Frontal cortex (tissue), 4 donors: ENCODE measurements around the gene GPR107. TPM values are rescaled to one million over a fixed set of nuclear protein-coding genes. Genes with fewer than 3 reads are reported as not detected.
"Not testable (repeated sequence)": the region's sequence is repeated elsewhere in the genome, so short reads cannot be mapped to it uniquely, and the experiment has no call there.

ENCODE experiments used
- DNase-seq, 2 donors: peaks; one replicate each; pipeline ENCODE4 v3.0.0; 2012; ENCODE audit warnings: low spot score in 2 of 2
- FAIRE-seq: peaks from 2 replicates; lab custom pipeline; 2012; peaks lifted over from hg19 to GRCh38; lab: Jason Lieb, UNC
- total RNA-seq: library from RNA; depleted of rRNA; stranded (reverse); fragments of >200 nt; gene quantifications from one replicate; pipeline ENCODE4 v1.2.3, GENCODE V29; 2014
- donor health status: control.
- donor health status: control.
- donor health status: control.

Gene GPR107
- total RNA-seq: 21.2 TPM

- DNase-seq (peak; percentile 77 to 89), FAIRE-seq (no peak)
Observed at GRCh38 chr9:130053504-130054324, at the start of gene GPR107. GPR107 (plus strand) TSS chr9:130053906; CDS start chr9:130053933, 27 bp downstream.

DNA sequence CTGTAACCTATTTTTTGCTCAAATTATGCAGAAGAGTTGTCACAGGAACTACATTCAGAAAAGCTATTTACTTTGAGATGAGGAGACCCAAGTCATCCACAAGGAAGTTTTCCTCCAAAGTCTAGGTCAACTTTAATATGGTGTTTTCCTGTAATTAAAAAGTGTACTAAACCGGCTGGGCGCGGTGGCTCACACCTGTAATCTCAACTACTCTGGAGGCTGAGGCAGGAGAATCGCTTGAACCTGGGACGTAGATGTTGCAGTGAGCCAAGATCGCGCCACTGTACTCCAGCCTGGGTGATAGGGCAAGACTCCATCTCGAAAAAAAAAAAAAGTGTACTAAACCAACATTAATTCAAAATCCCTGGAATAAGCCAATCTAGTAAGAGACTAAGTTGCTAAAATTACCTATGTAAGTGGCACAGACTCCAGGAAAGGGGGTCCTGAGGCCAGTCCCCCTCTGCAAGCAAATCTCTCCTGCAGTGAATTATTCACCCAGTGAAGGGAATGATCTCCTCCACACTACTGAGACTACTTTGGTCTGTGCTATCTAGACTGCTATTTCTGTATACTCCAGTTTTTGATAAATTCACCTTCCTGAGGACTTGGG, 49.7 kb upstream of the GPR107 start:
- FAIRE-seq (no peak), DNase-seq (no peak)

DNA sequence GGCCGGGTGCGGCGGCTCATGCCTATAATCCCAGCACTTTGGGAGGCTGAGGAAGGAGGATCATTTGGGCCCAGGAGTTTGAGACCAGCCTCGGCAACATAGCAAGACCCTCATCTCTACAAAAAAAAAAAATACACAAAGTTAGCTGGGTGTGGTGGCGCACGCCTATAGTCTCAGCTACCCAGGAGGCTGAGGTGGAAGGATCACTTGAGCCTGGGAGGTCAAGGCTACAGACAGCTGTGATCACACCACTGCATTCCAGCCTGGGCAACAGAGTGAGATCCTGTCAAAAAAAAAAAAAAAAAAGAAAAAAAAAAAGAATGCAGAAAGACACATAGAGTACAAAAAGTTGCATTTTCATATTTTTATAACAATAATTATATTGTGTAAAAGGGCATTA, 46.8 kb upstream of the GPR107 start:
- not testable (repeated sequence) for FAIRE-seq, DNase-seq

GRCh38 chr9:130008538-130008937, 45.2 kb upstream of the GPR107 start:
- FAIRE-seq: no peak

DNA sequence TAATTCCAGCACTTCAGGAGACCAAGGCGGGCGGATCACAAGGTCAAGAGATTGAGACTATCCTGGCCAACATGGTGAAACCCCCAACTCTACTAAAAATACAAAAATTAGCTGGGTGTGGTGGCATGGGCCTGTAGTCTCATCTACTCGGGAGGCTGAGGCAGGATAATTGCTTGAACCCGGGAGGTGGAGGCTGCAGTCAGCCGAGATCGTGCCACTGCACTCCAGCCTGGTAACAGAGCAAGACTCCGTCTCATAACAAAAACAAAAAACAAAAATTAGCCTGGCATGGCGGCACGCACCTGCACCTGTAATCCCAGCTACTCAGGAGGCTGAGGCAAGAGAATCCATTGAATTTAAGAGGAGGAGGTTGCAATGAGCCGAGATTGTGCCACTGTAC, 44.2 kb upstream of the GPR107 start:
- DNase-seq, FAIRE-seq: not testable (repeated sequence)

More at GRCh38 chr9:130008538-130008937, 45.2 kb upstream of the GPR107 start:
- DNase-seq: no peak

DNA sequence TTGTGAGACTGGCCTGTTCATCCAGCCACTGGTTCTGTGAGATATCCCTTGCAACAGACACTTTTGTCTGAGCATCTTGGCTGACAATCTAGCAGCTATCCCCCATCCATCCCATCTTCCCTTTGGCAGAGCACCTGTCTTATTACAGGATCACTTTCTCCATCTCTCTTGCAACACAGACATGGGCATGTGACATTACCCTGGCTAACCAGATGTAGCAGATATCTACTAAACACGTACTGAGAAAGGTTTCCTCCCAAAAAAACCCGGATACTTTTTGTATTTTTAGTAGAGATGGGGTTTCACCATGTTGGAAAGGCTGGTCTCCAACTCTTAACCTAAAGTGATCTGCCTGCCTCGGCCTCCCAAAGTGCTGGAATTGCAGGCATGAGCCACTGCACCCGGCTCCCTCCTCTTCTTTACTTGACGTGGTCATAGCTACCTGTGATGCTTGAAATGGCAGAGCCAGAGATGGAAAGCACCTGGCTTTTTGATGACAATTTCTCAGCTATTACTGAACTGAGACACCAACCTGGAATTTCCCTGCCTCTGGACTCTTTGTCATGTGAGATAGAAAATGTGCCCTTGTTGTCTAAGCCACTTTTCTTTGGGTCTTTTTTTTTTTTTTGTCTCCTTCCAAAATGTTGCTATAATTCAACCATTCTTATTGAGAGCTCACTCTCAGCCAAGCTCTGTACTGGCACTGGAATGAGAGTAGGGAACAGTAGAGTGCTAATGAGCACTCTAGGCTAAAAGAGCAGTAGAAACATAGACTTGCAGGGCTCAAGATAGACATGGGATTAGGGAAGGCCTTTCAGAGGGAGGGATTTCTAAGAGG, 43.3 kb upstream of the GPR107 start:
- FAIRE-seq (no peak), DNase-seq (no peak)

- FAIRE-seq (no peak), DNase-seq (no peak)
Observed at GRCh38 chr9:130013326-130013725, 40.4 kb upstream of the GPR107 start.

GRCh38 chr9:130015353-130016019, 38.2 kb upstream of the GPR107 start:
- DNase-seq: no peak
- no peak for FAIRE-seq

DNA sequence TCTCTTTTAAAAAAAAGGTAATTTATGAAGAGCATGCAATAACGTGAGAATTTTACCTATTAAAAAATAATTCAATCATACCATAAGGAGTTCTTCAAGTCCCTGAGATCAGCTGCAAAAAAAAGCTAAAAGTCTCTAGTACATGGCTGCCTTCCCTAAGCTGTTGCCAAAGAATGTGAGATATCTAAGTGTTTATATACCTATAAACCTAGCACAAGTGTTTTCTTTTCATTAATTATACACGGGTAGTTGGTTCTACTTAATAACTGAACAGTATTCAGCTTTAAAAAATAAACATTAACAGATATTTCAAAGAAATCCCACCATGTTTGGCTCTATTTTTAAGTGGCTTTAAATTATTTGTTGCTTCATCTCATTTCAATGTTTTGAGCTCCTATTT, 36.6 kb upstream of the GPR107 start:
- DNase-seq: no peak
- FAIRE-seq: no peak

DNA sequence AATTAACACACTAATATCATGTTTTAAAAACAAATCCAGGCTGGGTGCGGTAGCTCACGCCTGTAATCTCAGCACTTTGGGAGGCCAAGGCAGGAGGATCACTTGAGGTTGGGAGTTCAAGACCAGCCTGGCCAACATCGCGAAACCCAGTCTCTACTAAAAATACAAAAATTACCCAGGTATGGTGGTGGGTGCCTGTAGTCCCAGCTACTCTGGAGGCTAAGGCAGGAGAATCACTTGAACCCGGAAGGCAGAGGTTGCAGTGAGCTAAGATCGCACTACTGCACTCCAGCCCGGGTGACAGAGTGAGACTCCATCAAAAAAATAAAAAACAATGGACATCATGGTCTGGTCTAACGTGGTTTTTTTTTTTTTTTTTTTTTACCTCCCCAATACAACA, 36.2 kb upstream of the GPR107 start:
- FAIRE-seq, DNase-seq: not testable (repeated sequence)

DNA sequence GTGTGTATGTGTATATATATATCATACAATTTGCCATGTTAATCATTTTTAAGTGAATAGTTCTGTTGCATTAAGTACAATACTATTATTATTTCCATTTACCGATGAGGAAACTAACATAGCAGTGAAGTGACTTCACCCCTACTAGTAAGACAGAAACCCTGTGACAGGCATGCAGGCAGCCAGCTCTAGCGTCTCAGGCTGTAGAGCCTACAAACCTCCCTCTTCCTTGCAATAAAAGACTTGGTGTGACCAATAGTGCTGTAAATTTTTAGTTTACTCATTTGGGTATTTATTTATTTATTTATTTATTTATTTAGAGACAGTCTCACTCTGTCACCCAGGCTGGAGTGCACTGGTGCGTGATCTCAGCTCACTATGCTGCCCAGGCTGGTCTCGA, 35.4 kb upstream of the GPR107 start:
- FAIRE-seq (no peak), DNase-seq (no peak)

DNA sequence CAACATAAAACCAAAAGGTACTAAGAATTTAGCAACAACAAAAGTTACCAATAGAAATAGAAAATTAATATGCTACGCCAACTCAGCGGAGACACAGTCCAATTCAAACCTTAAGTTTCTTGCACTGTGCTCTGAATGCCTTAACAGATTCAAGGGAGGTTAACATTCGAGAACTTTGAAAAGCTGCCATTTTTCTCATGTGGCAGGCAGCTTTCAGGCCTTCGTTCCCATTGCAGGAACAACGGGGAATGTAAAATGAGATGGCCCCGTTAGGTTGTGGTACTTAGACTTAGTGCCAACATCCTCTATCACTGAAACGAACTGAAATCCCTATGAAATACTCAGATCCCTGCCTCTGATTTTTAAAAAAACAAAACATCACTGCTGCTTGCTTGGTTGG, 33.1 kb upstream of the GPR107 start:
- no peak for FAIRE-seq
- DNase-seq: no peak

DNA sequence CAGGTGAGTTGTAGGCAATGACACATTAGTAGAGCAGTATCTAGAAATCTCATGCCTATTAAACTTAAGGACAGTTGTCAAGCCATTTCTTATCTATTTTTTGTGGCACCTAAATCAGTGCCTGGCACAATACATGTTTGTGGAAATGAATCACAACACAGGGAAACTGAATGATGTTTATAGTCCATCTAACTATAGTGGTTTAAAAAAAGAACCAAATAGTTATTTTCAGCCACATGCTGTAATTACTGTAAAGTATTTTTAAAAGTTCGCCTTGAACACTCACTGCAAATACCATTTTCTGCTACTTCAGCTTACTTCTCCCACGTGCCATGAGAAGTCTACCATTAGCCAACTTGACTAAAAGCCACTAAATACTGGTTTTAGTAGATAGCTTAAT, 32.6 kb upstream of the GPR107 start:
- DNase-seq (no peak), FAIRE-seq (no peak)

GRCh38 chr9:130021842-130022241, 31.9 kb upstream of the GPR107 start:
- FAIRE-seq, DNase-seq: not testable (repeated sequence)

GRCh38 chr9:130022566-130023143, 31.1 kb upstream of the GPR107 start:
- FAIRE-seq: no peak
- DNase-seq: no peak

GRCh38 chr9:130023144-130023787, 30.4 kb upstream of the GPR107 start:
- FAIRE-seq: no peak
- DNase-seq: no peak

GRCh38 chr9:130023994-130024596, 29.6 kb upstream of the GPR107 start:
- FAIRE-seq: no peak

GRCh38 chr9:130024597-130024994, 29.1 kb upstream of the GPR107 start:
- FAIRE-seq (no peak), DNase-seq (no peak)

More at GRCh38 chr9:130023994-130024596, 29.6 kb upstream of the GPR107 start:
- DNase-seq: no peak
